DOHH2 (cell line): ENCODE measurements around the gene IGDCC3.
"Not testable (repeated sequence)": the region's sequence is repeated elsewhere in the genome, so short reads cannot be mapped to it uniquely, and the experiment has no call there.

Source experiments
- H3F3A ChIP-seq: fragments of 200-600 bp; sonication (generic), shearing (Covaris generic); 2 replicates; pipeline ENCODE4 v1.6.0; 2016; ENCODE audit warnings: antibody characterized with exemption, mild to moderate bottlenecking; ENCODE audit not compliant: control insufficient read depth, insufficient read depth
- H3K27ac ChIP-seq: fragments of 200-600 bp; sonication (generic); 2 replicates; pipeline ENCODE4 v1.5.1; 2014; ENCODE audit warnings: low read depth, mild to moderate bottlenecking, low read length, moderate library complexity
- H3K27me3 ChIP-seq: fragments of 200-600 bp; sonication (generic); 2 replicates; pipeline ENCODE4 v1.6.1; 2014; ENCODE audit warnings: mild to moderate bottlenecking, low read length, mixed read lengths; ENCODE audit not compliant: control insufficient read depth
- H3K36me3 ChIP-seq: fragments of 200-600 bp; sonication (generic); 2 replicates; pipeline ENCODE4 v1.6.1; 2014; ENCODE audit warnings: mild to moderate bottlenecking, low read length, moderate library complexity, mixed read lengths; ENCODE audit not compliant: control insufficient read depth
- H3K4me1 ChIP-seq: fragments of 200-600 bp; sonication (generic); 2 replicates; pipeline ENCODE4 v1.6.1; 2014; ENCODE audit warnings: mild to moderate bottlenecking, low read length, mixed read lengths; ENCODE audit not compliant: control insufficient read depth
- H3K4me2 ChIP-seq: fragments of 200-600 bp; sonication (generic); 2 replicates; pipeline ENCODE4 v1.6.0; 2014; ENCODE audit warnings: mild to moderate bottlenecking, low read length, moderate library complexity
- H3K4me3 ChIP-seq: fragments of 200-600 bp; sonication (generic); 2 replicates; pipeline ENCODE4 v1.5.1; 2014; ENCODE audit warnings: mild to moderate bottlenecking, low read length, mixed read lengths
- H3K79me2 ChIP-seq: fragments of 200-600 bp; sonication (generic); 2 replicates; pipeline ENCODE4 v1.6.1; 2014; ENCODE audit warnings: mild to moderate bottlenecking, low read length, mixed read lengths; ENCODE audit not compliant: control insufficient read depth
- H3K9me2 ChIP-seq: fragments of 200-600 bp; sonication (generic); replicated peaks from 2 replicates; pipeline ENCODE4 v1.6.1; 2014; ENCODE audit warnings: mild to moderate bottlenecking, low read length, mixed read lengths; ENCODE audit not compliant: control insufficient read depth
- H3K9me3 ChIP-seq: fragments of 200-600 bp; sonication (generic); 2 replicates; pipeline ENCODE4 v1.6.1; 2014; ENCODE audit warnings: antibody characterized with exemption, low read length, mixed read lengths; ENCODE audit not compliant: control insufficient read depth, insufficient read depth
- H4K20me1 ChIP-seq: fragments of 200-600 bp; sonication (generic); 2 replicates; pipeline ENCODE4 v1.6.0; 2014; ENCODE audit warnings: low read depth, mild to moderate bottlenecking, antibody characterized with exemption, low read length, moderate library complexity; ENCODE audit not compliant: control insufficient read depth, insufficient read depth
- CTCF ChIP-seq: fragments of 200-600 bp; sonication (generic); IDR thresholded peaks from one replicate; pipeline ENCODE4 v1.5.1; 2014; ENCODE audit warnings: antibody characterized with exemption, mild to moderate bottlenecking, low read depth, low read length; ENCODE audit not compliant: poor library complexity, severe bottlenecking
- EZH2phosphoT487 ChIP-seq: fragments of 200-600 bp; sonication (generic); IDR thresholded peaks from 2 replicates; pipeline ENCODE4 v1.6.1; 2017; ENCODE audit warnings: borderline replicate concordance, mild to moderate bottlenecking, antibody characterized with exemption, low read length, moderate library complexity, mixed read lengths

IGDCC3 gene

GRCh38 chr15:65399997-65400396 lies 22.2 kb upstream of the IGDCC3 start:
- H3K4me1 ChIP-seq, result peaks cover 12% of the 10 kb centered on the region
- no peak overlapping the region for H3K27ac ChIP-seq
- no peaks in the 10 kb centered on the region for H3K9me3 ChIP-seq
- H3K36me3 ChIP-seq, result no peaks in the 10 kb centered on the region
- H3K79me2 ChIP-seq, result no peaks in the 10 kb centered on the region
- no peaks in the 10 kb centered on the region for H3F3A ChIP-seq
- H3K27me3 ChIP-seq, result peaks cover 14% of the 10 kb centered on the region
- H3K4me3 ChIP-seq, result no peak overlapping the region
- no peak overlapping the region for H3K4me2 ChIP-seq
- H3K9me2 ChIP-seq, result no peaks in the 10 kb centered on the region
- 0 out of 2 replicates have a peak, but pooled peaks cover 3% of the 10 kb centered on the region for H4K20me1 ChIP-seq
- TF ChIP-seq EZH2phosphoT487 (no peak), CTCF (no peak)

- Histone ChIP-seq H3K4me3 (no peak overlapping the region), H3K27ac (no peak overlapping the region), H3K79me2 (no peaks in the 10 kb centered on the region), H3K9me3 (no peaks in the 10 kb centered on the region), H3F3A (no peaks in the 10 kb centered on the region), H3K36me3 (no peaks in the 10 kb centered on the region), H3K9me2 (no peaks in the 10 kb centered on the region), H3K27me3 (peaks cover 14% of the 10 kb centered on the region), H4K20me1 (0 out of 2 replicates have a peak, but pooled peaks cover 3% of the 10 kb centered on the region), H3K4me1 (peaks cover 6% of the 10 kb centered on the region), H3K4me2 (no peak overlapping the region)
- no peak for TF ChIP-seq CTCF
- TF ChIP-seq EZH2phosphoT487, result no peak
Measured at GRCh38 chr15:65399001-65399706, 21.4 kb upstream of the IGDCC3 start.

GRCh38 chr15:65398486-65398885 lies 20.7 kb upstream of the IGDCC3 start:
- H3K9me3 ChIP-seq, H3K27ac ChIP-seq, H3K4me1 ChIP-seq, H3K36me3 ChIP-seq, H3F3A ChIP-seq, H3K79me2 ChIP-seq, H3K9me2 ChIP-seq, H4K20me1 ChIP-seq, H3K4me3 ChIP-seq, H3K4me2 ChIP-seq: not testable (repeated sequence)
- peaks cover 14% of the 10 kb centered on the region for H3K27me3 ChIP-seq

- Histone ChIP-seq H3K27ac (no peak overlapping the region), H3K4me2 (no peak overlapping the region), H3K9me2 (no peaks in the 10 kb centered on the region), H3K4me1 (peaks cover 6% of the 10 kb centered on the region), H3F3A (no peaks in the 10 kb centered on the region), H3K79me2 (no peaks in the 10 kb centered on the region), H4K20me1 (0 out of 2 replicates have a peak, but pooled peaks cover 3% of the 10 kb centered on the region), H3K9me3 (no peaks in the 10 kb centered on the region), H3K27me3 (peaks cover 23% of the 10 kb centered on the region), H3K4me3 (no peak overlapping the region), H3K36me3 (no peaks in the 10 kb centered on the region)
- TF ChIP-seq EZH2phosphoT487, result no peak
- TF ChIP-seq CTCF, result no peak
Measured at GRCh38 chr15:65396965-65397317, 19.1 kb upstream of the IGDCC3 start.
